Neural cell (in vitro differentiated cells): Measurements from ENCODE around the gene GABRA4.

ENCODE experiments used
- CTCF ChIP-seq: fragments of 450-650 bp; IDR thresholded peaks from 2 replicates; pipeline ENCODE4 v1.5.1; 2014; ENCODE audit warnings: antibody characterized with exemption, mild to moderate bottlenecking, moderate library complexity; ENCODE audit not compliant: poor library complexity, severe bottlenecking
- EP300 ChIP-seq: fragments of 450-650 bp; conservative IDR thresholded peaks from 2 replicates; pipeline ENCODE4 v1.6.1; 2014; ENCODE audit warnings: antibody characterized with exemption, mild to moderate bottlenecking, moderate library complexity; ENCODE audit not compliant: poor library complexity, severe bottlenecking
- EZH2 ChIP-seq: fragments of 200-600, 300-800 bp; shearing (Covaris generic), sonication (generic); IDR thresholded peaks from 2 replicates; pipeline ENCODE4 v1.6.1; 2014; ENCODE audit warnings: antibody characterized with exemption, low read length, borderline replicate concordance, mild to moderate bottlenecking; ENCODE audit not compliant: insufficient read depth, poor library complexity, severe bottlenecking
- RAD21 ChIP-seq: fragments of 450-650 bp; conservative IDR thresholded peaks from 2 replicates; pipeline ENCODE4 v1.6.1; 2014; ENCODE audit warnings: antibody characterized with exemption, mild to moderate bottlenecking, moderate library complexity
- SMC3 ChIP-seq: fragments of 450-650 bp; conservative IDR thresholded peaks from 2 replicates; pipeline ENCODE4 v1.6.1; 2014; ENCODE audit warnings: antibody characterized with exemption, mild to moderate bottlenecking, moderate library complexity; ENCODE audit not compliant: poor library complexity
- TAF1 ChIP-seq: IDR thresholded peaks from 2 replicates; pipeline ENCODE4 v1.6.1; 2012; ENCODE audit warnings: low read depth

GRCh38 chr4:46922205-46922604 is 71.2 kb downstream of the GABRA4 start:
- TF ChIP-seq EZH2 (no peak), RAD21 (no peak), CTCF (no peak), SMC3 (no peak), EP300 (no peak), TAF1 (no peak)
